Astrocyte (in vitro differentiated cells and primary cell): ENCODE results near the gene PRRC2B.

Source experiments
- EZH2 ChIP-seq: IDR thresholded peaks from 2 replicates; pipeline ENCODE4 v1.6.1; 2012; ENCODE audit warnings: mild to moderate bottlenecking, low read length, inconsistent platforms; ENCODE audit not compliant: insufficient read depth
- TF ChIP-seq, protein P1 (sequence below): IDR thresholded peaks from 2 replicates; pipeline ENCODE4 v1.5.1; 2011; ENCODE audit warnings: low read depth, mild to moderate bottlenecking, inconsistent platforms, low read length, moderate library complexity; ENCODE audit not compliant: insufficient read depth

DNA sequence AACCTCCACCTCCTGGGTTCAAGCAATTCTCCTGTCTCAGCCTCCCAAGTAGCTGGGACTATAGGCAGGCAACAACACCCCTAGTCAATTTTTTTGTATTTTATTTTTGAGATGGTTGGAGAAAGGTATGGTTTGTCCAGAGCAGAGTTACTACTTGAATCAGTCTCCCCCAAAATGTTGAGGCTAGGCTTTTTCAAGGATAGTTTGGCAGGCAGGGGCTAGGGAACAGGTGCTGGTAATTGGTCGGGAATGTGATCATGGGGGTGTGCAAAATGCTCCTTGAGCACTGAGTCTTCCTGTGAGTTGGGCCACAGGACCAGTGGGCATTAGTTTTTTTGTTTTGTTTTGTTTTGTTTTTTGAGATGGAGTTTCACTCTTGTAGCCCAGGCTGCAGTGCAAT, 28.3 kb upstream of the PRRC2B start:
- TF ChIP-seq, protein P1, sequence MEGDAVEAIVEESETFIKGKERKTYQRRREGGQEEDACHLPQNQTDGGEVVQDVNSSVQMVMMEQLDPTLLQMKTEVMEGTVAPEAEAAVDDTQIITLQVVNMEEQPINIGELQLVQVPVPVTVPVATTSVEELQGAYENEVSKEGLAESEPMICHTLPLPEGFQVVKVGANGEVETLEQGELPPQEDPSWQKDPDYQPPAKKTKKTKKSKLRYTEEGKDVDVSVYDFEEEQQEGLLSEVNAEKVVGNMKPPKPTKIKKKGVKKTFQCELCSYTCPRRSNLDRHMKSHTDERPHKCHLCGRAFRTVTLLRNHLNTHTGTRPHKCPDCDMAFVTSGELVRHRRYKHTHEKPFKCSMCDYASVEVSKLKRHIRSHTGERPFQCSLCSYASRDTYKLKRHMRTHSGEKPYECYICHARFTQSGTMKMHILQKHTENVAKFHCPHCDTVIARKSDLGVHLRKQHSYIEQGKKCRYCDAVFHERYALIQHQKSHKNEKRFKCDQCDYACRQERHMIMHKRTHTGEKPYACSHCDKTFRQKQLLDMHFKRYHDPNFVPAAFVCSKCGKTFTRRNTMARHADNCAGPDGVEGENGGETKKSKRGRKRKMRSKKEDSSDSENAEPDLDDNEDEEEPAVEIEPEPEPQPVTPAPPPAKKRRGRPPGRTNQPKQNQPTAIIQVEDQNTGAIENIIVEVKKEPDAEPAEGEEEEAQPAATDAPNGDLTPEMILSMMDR = no peak
- no peak for TF ChIP-seq EZH2
